ENCODE measurements around the gene HCRTR1. TPM values are rescaled to one million over a fixed set of nuclear protein-coding genes. Genes with fewer than 3 reads are reported as not detected.

The HCRTR1 gene
- total RNA-seq, 1 experiment from 2014 or later = not detected

DNA sequence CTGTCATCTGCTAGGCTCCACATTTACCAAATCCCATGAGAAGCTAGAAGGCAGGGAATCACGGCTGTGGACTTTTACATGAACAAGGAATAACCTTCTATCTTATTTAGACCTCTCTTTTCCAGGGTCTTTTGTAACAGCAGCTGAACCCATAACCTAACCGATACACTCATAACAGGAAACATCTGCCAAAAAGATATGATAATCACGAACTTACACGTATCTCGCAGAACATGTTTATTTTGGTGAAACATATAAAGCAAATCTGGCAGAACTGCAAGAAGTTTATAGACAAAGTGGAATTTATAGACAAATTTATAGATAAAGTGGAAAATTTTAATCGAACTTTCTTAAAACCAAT is 20.8 kb upstream of the HCRTR1 start:
- DNase-seq (no peak), ATAC-seq (no peak)
- H3K36me3 ChIP-seq (ENCODE audit: low read depth, low read length) = no peaks in the 10 kb centered on the region
- ChIA-PET CTCF (interaction anchor here (0.6 kb wide), 1 partner anchor 193 kb away, joined by 9 read pairs; no protein-coding TSS in a partner anchor), POLR2A (ENCODE audit: unreplicated experiment) (no interaction called here)
- H3K9ac ChIP-seq (ENCODE audit: low read length) = no peak overlapping the region
- H2AFZ ChIP-seq (ENCODE audit: low read length) = no peak overlapping the region
- no peak overlapping the region for H3K4me3 ChIP-seq (ENCODE audit: low read length)
- no peaks in the 10 kb centered on the region for H3K27me3 ChIP-seq (ENCODE audit: low read length)
- no peaks in the 10 kb centered on the region for H3K79me2 ChIP-seq (ENCODE audit: low read length)
- H3K4me2 ChIP-seq (ENCODE audit: low read length) = no peak overlapping the region
- no peaks in the 10 kb centered on the region for H3K9me2 ChIP-seq (replicated peaks; ENCODE audit: low read length)
- H3K27ac ChIP-seq (ENCODE audit: low read length) = no peak overlapping the region
- BruUV-seq (replicated peaks) = no TSS peak
- TF ChIP-seq EZH2phosphoT487 (IDR thresholded peaks at IDR 0.05; ENCODE audit: borderline replicate concordance, low read length) = no peak
- TF ChIP-seq, protein P1, sequence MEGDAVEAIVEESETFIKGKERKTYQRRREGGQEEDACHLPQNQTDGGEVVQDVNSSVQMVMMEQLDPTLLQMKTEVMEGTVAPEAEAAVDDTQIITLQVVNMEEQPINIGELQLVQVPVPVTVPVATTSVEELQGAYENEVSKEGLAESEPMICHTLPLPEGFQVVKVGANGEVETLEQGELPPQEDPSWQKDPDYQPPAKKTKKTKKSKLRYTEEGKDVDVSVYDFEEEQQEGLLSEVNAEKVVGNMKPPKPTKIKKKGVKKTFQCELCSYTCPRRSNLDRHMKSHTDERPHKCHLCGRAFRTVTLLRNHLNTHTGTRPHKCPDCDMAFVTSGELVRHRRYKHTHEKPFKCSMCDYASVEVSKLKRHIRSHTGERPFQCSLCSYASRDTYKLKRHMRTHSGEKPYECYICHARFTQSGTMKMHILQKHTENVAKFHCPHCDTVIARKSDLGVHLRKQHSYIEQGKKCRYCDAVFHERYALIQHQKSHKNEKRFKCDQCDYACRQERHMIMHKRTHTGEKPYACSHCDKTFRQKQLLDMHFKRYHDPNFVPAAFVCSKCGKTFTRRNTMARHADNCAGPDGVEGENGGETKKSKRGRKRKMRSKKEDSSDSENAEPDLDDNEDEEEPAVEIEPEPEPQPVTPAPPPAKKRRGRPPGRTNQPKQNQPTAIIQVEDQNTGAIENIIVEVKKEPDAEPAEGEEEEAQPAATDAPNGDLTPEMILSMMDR (conservative IDR thresholded peaks at IDR 0.05; ENCODE audit: low read depth, low read length) = no peak
- TF ChIP-seq EZH2 (IDR thresholded peaks at IDR 0.05; ENCODE audit: low read length, unreplicated experiment) = no peak
- no peaks in the 10 kb centered on the region for H4K20me1 ChIP-seq (ENCODE audit: low read length)
- H3K4me1 ChIP-seq (ENCODE audit: insufficient read depth, low read length) = peaks cover 5% of the 10 kb centered on the region
- no peaks in the 10 kb centered on the region for H3F3A ChIP-seq (ENCODE audit: low read length, unreplicated experiment)
- intact Hi-C loops (cut with micrococcal nuclease) = no loop called here
- H3K9me3 ChIP-seq (ENCODE audit: low read length) = no peaks in the 10 kb centered on the region

DNA sequence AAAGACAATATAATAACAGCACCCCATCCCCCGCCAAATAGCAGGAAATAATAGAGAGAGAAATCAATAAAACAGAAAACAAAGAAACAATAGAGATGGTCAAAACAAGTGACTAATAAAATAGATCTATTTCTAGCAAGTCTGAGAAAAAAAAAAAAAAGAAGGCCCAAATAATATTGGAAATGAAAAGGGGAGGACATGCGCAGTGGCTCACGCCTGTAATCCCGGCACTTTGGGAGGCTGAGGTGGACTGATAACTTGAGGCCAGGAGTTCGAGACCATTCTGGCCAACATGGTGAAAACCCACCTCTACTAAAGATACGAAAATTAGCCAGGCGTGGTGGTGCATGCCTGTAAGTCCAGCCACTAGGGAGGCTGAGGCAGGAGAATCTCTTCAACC is 18.5 kb upstream of the HCRTR1 start:
- no peak overlapping the region for H2AFZ ChIP-seq (ENCODE audit: low read length)
- no peak for ATAC-seq
- no peak overlapping the region for H3K4me2 ChIP-seq (ENCODE audit: low read length)
- TF ChIP-seq, protein P1 (conservative IDR thresholded peaks at IDR 0.05; ENCODE audit: low read depth, low read length) = no peak
- TF ChIP-seq EZH2phosphoT487 (IDR thresholded peaks at IDR 0.05; ENCODE audit: borderline replicate concordance, low read length) (no peak), EZH2 (IDR thresholded peaks at IDR 0.05; ENCODE audit: low read length, unreplicated experiment) (no peak)
- no peaks in the 10 kb centered on the region for H3K9me3 ChIP-seq (ENCODE audit: low read length)
- no peak overlapping the region for H3K9ac ChIP-seq (ENCODE audit: low read length)
- no peak overlapping the region for H3K4me3 ChIP-seq (ENCODE audit: low read length)
- no peaks in the 10 kb centered on the region for H3K79me2 ChIP-seq (ENCODE audit: low read length)
- intact Hi-C loops (cut with micrococcal nuclease) = no loop called here
- no peaks in the 10 kb centered on the region for H4K20me1 ChIP-seq (ENCODE audit: low read length)
- no peaks in the 10 kb centered on the region for H3K27me3 ChIP-seq (ENCODE audit: low read length)
- CTCF ChIA-PET = interaction anchor here (1.1 kb wide), 1 partner anchor 8 kb away, joined by 10 read pairs; no protein-coding TSS in a partner anchor
- POLR2A ChIA-PET (ENCODE audit: unreplicated experiment) = no interaction called here
- no peaks in the 10 kb centered on the region; the same call in 1 of the 2 replicates for H3K4me1 ChIP-seq (ENCODE audit: insufficient read depth, low read length)
- DNase-seq = no peak
- H3K9me2 ChIP-seq (replicated peaks; ENCODE audit: low read length) = no peaks in the 10 kb centered on the region
- no peaks in the 10 kb centered on the region for H3F3A ChIP-seq (ENCODE audit: low read length, unreplicated experiment)
- no peak overlapping the region for H3K27ac ChIP-seq (ENCODE audit: low read length)
- no peaks in the 10 kb centered on the region for H3K36me3 ChIP-seq (ENCODE audit: low read depth, low read length)
- BruUV-seq (replicated peaks) = no TSS peak

DNA sequence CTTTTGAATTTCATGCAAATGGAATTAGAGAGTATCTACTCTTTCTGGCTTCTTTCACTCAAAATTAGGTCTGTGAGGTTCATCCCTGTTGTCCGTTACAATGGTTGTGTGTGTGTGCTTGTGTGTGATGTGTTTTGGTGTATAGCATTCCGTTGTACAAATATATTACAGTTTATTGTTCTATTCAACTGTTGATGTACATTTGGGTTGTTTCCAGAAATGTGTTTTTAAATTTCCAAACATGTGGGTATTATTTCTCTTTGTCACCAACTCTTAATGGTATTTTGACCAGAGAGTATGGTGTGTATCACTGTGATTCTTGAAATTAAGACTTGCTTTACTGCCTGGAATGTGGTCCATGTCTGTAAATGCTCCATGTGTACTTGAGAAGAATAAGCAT is 16.8 kb upstream of the HCRTR1 start:
- no peak overlapping the region for H3K27ac ChIP-seq (ENCODE audit: low read length)
- H3K27me3 ChIP-seq (ENCODE audit: low read length) = no peaks in the 10 kb centered on the region
- no peaks in the 10 kb centered on the region for H3K36me3 ChIP-seq (ENCODE audit: low read depth, low read length)
- H3F3A ChIP-seq (ENCODE audit: low read length, unreplicated experiment) = no peaks in the 10 kb centered on the region
- ChIA-PET CTCF (no interaction called here), POLR2A (ENCODE audit: unreplicated experiment) (no interaction called here)
- H3K4me2 ChIP-seq (ENCODE audit: low read length) = no peak overlapping the region
- no peak for ATAC-seq
- no peaks in the 10 kb centered on the region; the same call in 1 of the 2 replicates for H3K4me1 ChIP-seq (ENCODE audit: insufficient read depth, low read length)
- TF ChIP-seq, protein P1 (conservative IDR thresholded peaks at IDR 0.05; ENCODE audit: low read depth, low read length) = no peak
- no peak for TF ChIP-seq EZH2 (IDR thresholded peaks at IDR 0.05; ENCODE audit: low read length, unreplicated experiment)
- no peak for TF ChIP-seq EZH2phosphoT487 (IDR thresholded peaks at IDR 0.05; ENCODE audit: borderline replicate concordance, low read length)
- H3K9me2 ChIP-seq (replicated peaks; ENCODE audit: low read length) = no peaks in the 10 kb centered on the region
- H3K4me3 ChIP-seq (ENCODE audit: low read length) = no peak overlapping the region
- intact Hi-C loops (cut with micrococcal nuclease) = no loop called here
- no peak overlapping the region for H3K9ac ChIP-seq (ENCODE audit: low read length)
- no peaks in the 10 kb centered on the region for H4K20me1 ChIP-seq (ENCODE audit: low read length)
- no peaks in the 10 kb centered on the region for H3K79me2 ChIP-seq (ENCODE audit: low read length)
- DNase-seq = no peak
- BruUV-seq (replicated peaks) = no TSS peak
- no peaks in the 10 kb centered on the region for H3K9me3 ChIP-seq (ENCODE audit: low read length)
- H2AFZ ChIP-seq (ENCODE audit: low read length) = no peak overlapping the region
